ENCODE data around the gene LRRC3B.

LRRC3B gene

GRCh38 chr3:26631390-26631738 lies 8.8 kb downstream of the LRRC3B start:
- Histone ChIP-seq H3K4me1 (ENCODE audit: insufficient read depth, low read length) (no peaks in the 10 kb centered on the region), H3K36me3 (ENCODE audit: insufficient read depth, low read length) (no peaks in the 10 kb centered on the region), H3K4me3 (ENCODE audit: low read length) (no peak overlapping the region), H3K27ac (ENCODE audit: low read depth, low read length) (no peak overlapping the region), H3K27me3 (ENCODE audit: insufficient read depth, low read length) (peaks cover 50% of the 10 kb centered on the region), H3K9me3 (ENCODE audit: insufficient read depth, low read depth, low read length) (no peaks in the 10 kb centered on the region), H3K9ac (ENCODE audit: low read depth, low read length) (no peak overlapping the region)
- 86% methylated on average over 1 of the region's 1 CpG for WGBS

- Histone ChIP-seq H3K27ac (ENCODE audit: low read depth, low read length) (no peak overlapping the region), H3K4me3 (ENCODE audit: low read length) (no peak overlapping the region), H3K36me3 (ENCODE audit: insufficient read depth, low read length) (no peaks in the 10 kb centered on the region), H3K9me3 (ENCODE audit: insufficient read depth, low read depth, low read length) (no peaks in the 10 kb centered on the region), H3K27me3 (ENCODE audit: insufficient read depth, low read length) (peaks cover 30% of the 10 kb centered on the region), H3K4me1 (ENCODE audit: insufficient read depth, low read length) (no peaks in the 10 kb centered on the region), H3K9ac (ENCODE audit: low read depth, low read length) (no peak overlapping the region)
- WGBS, result 78% methylated on average over 5 of the region's 5 CpGs
Measured at GRCh38 chr3:26634601-26635000, 12.0 kb downstream of the LRRC3B start.

GRCh38 chr3:26636096-26636727 lies 13.6 kb downstream of the LRRC3B start:
- Histone ChIP-seq H3K4me3 (ENCODE audit: low read length) (no peak overlapping the region), H3K4me1 (ENCODE audit: insufficient read depth, low read length) (no peaks in the 10 kb centered on the region), H3K9ac (ENCODE audit: low read depth, low read length) (no peak overlapping the region), H3K9me3 (ENCODE audit: insufficient read depth, low read depth, low read length) (no peaks in the 10 kb centered on the region), H3K27ac (ENCODE audit: low read depth, low read length) (no peak overlapping the region), H3K36me3 (ENCODE audit: insufficient read depth, low read length) (no peaks in the 10 kb centered on the region), H3K27me3 (ENCODE audit: insufficient read depth, low read length) (peaks cover 21% of the 10 kb centered on the region)
- 100% methylated on average over 1 of the region's 1 CpG for WGBS

GRCh38 chr3:26637698-26638097 lies 15.1 kb downstream of the LRRC3B start:
- Histone ChIP-seq H3K9ac (ENCODE audit: low read depth, low read length) (no peak overlapping the region), H3K4me1 (ENCODE audit: insufficient read depth, low read length) (no peaks in the 10 kb centered on the region), H3K27me3 (ENCODE audit: insufficient read depth, low read length) (peaks cover 8% of the 10 kb centered on the region; the same call in 1 of the 2 replicates), H3K9me3 (ENCODE audit: insufficient read depth, low read depth, low read length) (no peaks in the 10 kb centered on the region), H3K36me3 (ENCODE audit: insufficient read depth, low read length) (no peaks in the 10 kb centered on the region), H3K27ac (ENCODE audit: low read depth, low read length) (no peak overlapping the region), H3K4me3 (ENCODE audit: low read length) (no peak overlapping the region)

GRCh38 chr3:26638113-26638512 lies 15.5 kb downstream of the LRRC3B start:
- WGBS, result 81% methylated on average over 2 of the region's 2 CpGs
- H3K4me3 ChIP-seq (ENCODE audit: low read length), result no peak overlapping the region

GRCh38 chr3:26639339-26639738 lies 16.8 kb downstream of the LRRC3B start:
- H3K27ac ChIP-seq (ENCODE audit: low read depth, low read length), result no peak overlapping the region

More at GRCh38 chr3:26638113-26638512, 15.5 kb downstream of the LRRC3B start:
- no peaks in the 10 kb centered on the region for H3K36me3 ChIP-seq (ENCODE audit: insufficient read depth, low read length)
- H3K27me3 ChIP-seq (ENCODE audit: insufficient read depth, low read length), result peaks cover 3% of the 10 kb centered on the region; the same call in 1 of the 2 replicates
- H3K4me1 ChIP-seq (ENCODE audit: insufficient read depth, low read length), result no peaks in the 10 kb centered on the region
- H3K27ac ChIP-seq (ENCODE audit: low read depth, low read length), result no peak overlapping the region
- no peak overlapping the region for H3K9ac ChIP-seq (ENCODE audit: low read depth, low read length)
- H3K9me3 ChIP-seq (ENCODE audit: insufficient read depth, low read depth, low read length), result no peaks in the 10 kb centered on the region

GRCh38 chr3:26647078-26647477 lies 24.5 kb downstream of the LRRC3B start:
- H3K9ac ChIP-seq (ENCODE audit: low read depth, low read length), result no peak overlapping the region
- no peak overlapping the region for H3K4me3 ChIP-seq (ENCODE audit: low read length)
- no peak overlapping the region for H3K27ac ChIP-seq (ENCODE audit: low read depth, low read length)
- H3K27me3 ChIP-seq (ENCODE audit: insufficient read depth, low read length), result no peaks in the 10 kb centered on the region
- no peaks in the 10 kb centered on the region for H3K4me1 ChIP-seq (ENCODE audit: insufficient read depth, low read length)
- no peaks in the 10 kb centered on the region for H3K36me3 ChIP-seq (ENCODE audit: insufficient read depth, low read length)
- WGBS, result 86% methylated on average over 3 of the region's 3 CpGs
- H3K9me3 ChIP-seq (ENCODE audit: insufficient read depth, low read depth, low read length), result no peaks in the 10 kb centered on the region

More at GRCh38 chr3:26639339-26639738, 16.8 kb downstream of the LRRC3B start:
- Histone ChIP-seq H3K9me3 (ENCODE audit: insufficient read depth, low read depth, low read length) (no peaks in the 10 kb centered on the region), H3K9ac (ENCODE audit: low read depth, low read length) (no peak overlapping the region), H3K36me3 (ENCODE audit: insufficient read depth, low read length) (no peaks in the 10 kb centered on the region), H3K4me1 (ENCODE audit: insufficient read depth, low read length) (no peaks in the 10 kb centered on the region), H3K27me3 (ENCODE audit: insufficient read depth, low read length) (no peaks in the 10 kb centered on the region; the same call in 1 of the 2 replicates), H3K4me3 (ENCODE audit: low read length) (no peak overlapping the region)
- WGBS, result 98% methylated on average over 2 of the region's 2 CpGs

- WGBS, result 100% methylated on average over 2 of the region's 2 CpGs
- no peak overlapping the region for H3K9ac ChIP-seq (ENCODE audit: low read depth, low read length)
- H3K27me3 ChIP-seq (ENCODE audit: insufficient read depth, low read length), result no peaks in the 10 kb centered on the region
- H3K4me1 ChIP-seq (ENCODE audit: insufficient read depth, low read length), result no peaks in the 10 kb centered on the region
- H3K4me3 ChIP-seq (ENCODE audit: low read length), result no peak overlapping the region
- no peak overlapping the region for H3K27ac ChIP-seq (ENCODE audit: low read depth, low read length)
- H3K36me3 ChIP-seq (ENCODE audit: insufficient read depth, low read length), result no peaks in the 10 kb centered on the region
- no peaks in the 10 kb centered on the region for H3K9me3 ChIP-seq (ENCODE audit: insufficient read depth, low read depth, low read length)
Measured at GRCh38 chr3:26648461-26648860, 25.9 kb downstream of the LRRC3B start.

GRCh38 chr3:26652164-26652563 lies 29.6 kb downstream of the LRRC3B start:
- H3K9ac ChIP-seq (ENCODE audit: low read depth, low read length), result no peak overlapping the region
- no peaks in the 10 kb centered on the region; the same call in 1 of the 2 replicates for H3K4me1 ChIP-seq (ENCODE audit: insufficient read depth, low read length)
- no peak overlapping the region for H3K27ac ChIP-seq (ENCODE audit: low read depth, low read length)
- no peaks in the 10 kb centered on the region for H3K27me3 ChIP-seq (ENCODE audit: insufficient read depth, low read length)
- H3K36me3 ChIP-seq (ENCODE audit: insufficient read depth, low read length), result no peaks in the 10 kb centered on the region
- 92% methylated on average over 5 of the region's 5 CpGs for WGBS
- no peak overlapping the region for H3K4me3 ChIP-seq (ENCODE audit: low read length)
- H3K9me3 ChIP-seq (ENCODE audit: insufficient read depth, low read depth, low read length), result no peaks in the 10 kb centered on the region

- 100% methylated on average over 1 of the region's 1 CpG for WGBS
- H3K4me1 ChIP-seq (ENCODE audit: insufficient read depth, low read length), result peaks cover 7% of the 10 kb centered on the region
- no peaks in the 10 kb centered on the region for H3K36me3 ChIP-seq (ENCODE audit: insufficient read depth, low read length)
- no peak overlapping the region for H3K4me3 ChIP-seq (ENCODE audit: low read length)
- H3K9ac ChIP-seq (ENCODE audit: low read depth, low read length), result no peak overlapping the region
- H3K27me3 ChIP-seq (ENCODE audit: insufficient read depth, low read length), result no peaks in the 10 kb centered on the region
- no peaks in the 10 kb centered on the region for H3K9me3 ChIP-seq (ENCODE audit: insufficient read depth, low read depth, low read length)
- no peak overlapping the region for H3K27ac ChIP-seq (ENCODE audit: low read depth, low read length)
Measured at GRCh38 chr3:26653811-26654425, 31.3 kb downstream of the LRRC3B start.

- 95% methylated on average over 2 of the region's 2 CpGs for WGBS
- no peak overlapping the region for H3K4me3 ChIP-seq (ENCODE audit: low read length)
- H3K9me3 ChIP-seq (ENCODE audit: insufficient read depth, low read depth, low read length), result no peaks in the 10 kb centered on the region
- no peaks in the 10 kb centered on the region for H3K36me3 ChIP-seq (ENCODE audit: insufficient read depth, low read length)
- no peaks in the 10 kb centered on the region for H3K27me3 ChIP-seq (ENCODE audit: insufficient read depth, low read length)
- H3K9ac ChIP-seq (ENCODE audit: low read depth, low read length), result no peak overlapping the region
- peaks cover 13% of the 10 kb centered on the region for H3K4me1 ChIP-seq (ENCODE audit: insufficient read depth, low read length)
- H3K27ac ChIP-seq (ENCODE audit: low read depth, low read length), result no peak overlapping the region
Measured at GRCh38 chr3:26655231-26655630, 32.7 kb downstream of the LRRC3B start.
